WTC11 (cell line): ENCODE measurements around the gene ANXA2.

ENCODE experiments used
- ATF1 ChIP-seq: sonication (generic); formaldehyde crosslinking; IDR thresholded peaks from 2 replicates; pipeline ENCODE4 v1.8.1; 2023; ENCODE audit warnings: mild to moderate bottlenecking, moderate library complexity, missing genetic modification reagents
- ESRRA ChIP-seq: sonication (generic); formaldehyde crosslinking; IDR thresholded peaks from 2 replicates; pipeline ENCODE4 v1.8.1; 2022; ENCODE audit warnings: mild to moderate bottlenecking, missing genetic modification reagents, borderline replicate concordance
- ZBTB21 ChIP-seq: sonication (generic); formaldehyde crosslinking; IDR thresholded peaks from 2 replicates; pipeline ENCODE4 v1.8.1; 2023; ENCODE audit warnings: mild to moderate bottlenecking, missing genetic modification reagents, borderline replicate concordance
- TF ChIP-seq, protein P1 (sequence below): fragments of 200-600 bp; IDR thresholded peaks from 2 replicates; pipeline ENCODE4 v1.8.0; 2022; ENCODE audit warnings: antibody characterized with exemption

- TF ChIP-seq ESRRA (CRISPR knock-in tag) (no peak), ZBTB21 (no peak), ATF1 (CRISPR knock-in tag) (no peak)
- TF ChIP-seq, protein P1, sequence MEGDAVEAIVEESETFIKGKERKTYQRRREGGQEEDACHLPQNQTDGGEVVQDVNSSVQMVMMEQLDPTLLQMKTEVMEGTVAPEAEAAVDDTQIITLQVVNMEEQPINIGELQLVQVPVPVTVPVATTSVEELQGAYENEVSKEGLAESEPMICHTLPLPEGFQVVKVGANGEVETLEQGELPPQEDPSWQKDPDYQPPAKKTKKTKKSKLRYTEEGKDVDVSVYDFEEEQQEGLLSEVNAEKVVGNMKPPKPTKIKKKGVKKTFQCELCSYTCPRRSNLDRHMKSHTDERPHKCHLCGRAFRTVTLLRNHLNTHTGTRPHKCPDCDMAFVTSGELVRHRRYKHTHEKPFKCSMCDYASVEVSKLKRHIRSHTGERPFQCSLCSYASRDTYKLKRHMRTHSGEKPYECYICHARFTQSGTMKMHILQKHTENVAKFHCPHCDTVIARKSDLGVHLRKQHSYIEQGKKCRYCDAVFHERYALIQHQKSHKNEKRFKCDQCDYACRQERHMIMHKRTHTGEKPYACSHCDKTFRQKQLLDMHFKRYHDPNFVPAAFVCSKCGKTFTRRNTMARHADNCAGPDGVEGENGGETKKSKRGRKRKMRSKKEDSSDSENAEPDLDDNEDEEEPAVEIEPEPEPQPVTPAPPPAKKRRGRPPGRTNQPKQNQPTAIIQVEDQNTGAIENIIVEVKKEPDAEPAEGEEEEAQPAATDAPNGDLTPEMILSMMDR: no peak
These were observed 72.9 kb downstream of the ANXA2 start for GRCh38 chr15:60324706-60325438.
